Activated CD8-positive, alpha-beta memory T cell treated with anti-CD3 and anti-CD28 coated beads, Interleukin-2, amount 50 U/mL, for 4 hours (primary cell): ENCODE data around the gene KDM4E.

Source experiments
- DNase-seq: peaks from one replicate; pipeline ENCODE4 v3.0.0-alpha.2; 2020

KDM4E gene

GRCh38 chr11:95054356-95054755 is 29.3 kb downstream of the KDM4E start:
- no peak for DNase-seq

- DNase-seq = no peak
Observed at GRCh38 chr11:95055283-95055897, 30.3 kb downstream of the KDM4E start.

GRCh38 chr11:95057959-95058358 is 32.9 kb downstream of the KDM4E start:
- no peak for DNase-seq

GRCh38 chr11:95058621-95059020 is 33.6 kb downstream of the KDM4E start:
- DNase-seq = no peak

- DNase-seq = no peak
Observed at GRCh38 chr11:95059046-95059445, 34.0 kb downstream of the KDM4E start.

GRCh38 chr11:95065336-95065735 is 40.3 kb downstream of the KDM4E start:
- no peak for DNase-seq

GRCh38 chr11:95066716-95067038 is 41.6 kb downstream of the KDM4E start, which contains the start of gene SRSF8:
Gene SRSF8 (plus strand): TSS chr11:95066919. CDS start chr11:95067227, 308 bp downstream.
- DNase-seq = no peak

GRCh38 chr11:95067039-95067840 is 42.2 kb downstream of the KDM4E start:
- DNase-seq = peak; percentile 74

GRCh38 chr11:95067841-95068219 is 42.8 kb downstream of the KDM4E start:
- no peak for DNase-seq

GRCh38 chr11:95068549-95068948 is 43.5 kb downstream of the KDM4E start:
- DNase-seq = peak; percentile 49

- DNase-seq = no peak
Observed at GRCh38 chr11:95070471-95070870, 45.4 kb downstream of the KDM4E start.

- no peak for DNase-seq
Observed at GRCh38 chr11:95072948-95073347, 47.9 kb downstream of the KDM4E start.

- no peak for DNase-seq
Observed at GRCh38 chr11:95074792-95075563, 49.9 kb downstream of the KDM4E start.

GRCh38 chr11:95076416-95076815 is 51.4 kb downstream of the KDM4E start:
- DNase-seq = no peak

GRCh38 chr11:95076981-95077380 is 51.9 kb downstream of the KDM4E start:
- no peak for DNase-seq
